Measurements from ENCODE around the gene SCYGR8.
"Not testable (repeated sequence)": the region's sequence is repeated elsewhere in the genome, so short reads cannot be mapped to it uniquely, and the experiment has no call there.

DNA sequence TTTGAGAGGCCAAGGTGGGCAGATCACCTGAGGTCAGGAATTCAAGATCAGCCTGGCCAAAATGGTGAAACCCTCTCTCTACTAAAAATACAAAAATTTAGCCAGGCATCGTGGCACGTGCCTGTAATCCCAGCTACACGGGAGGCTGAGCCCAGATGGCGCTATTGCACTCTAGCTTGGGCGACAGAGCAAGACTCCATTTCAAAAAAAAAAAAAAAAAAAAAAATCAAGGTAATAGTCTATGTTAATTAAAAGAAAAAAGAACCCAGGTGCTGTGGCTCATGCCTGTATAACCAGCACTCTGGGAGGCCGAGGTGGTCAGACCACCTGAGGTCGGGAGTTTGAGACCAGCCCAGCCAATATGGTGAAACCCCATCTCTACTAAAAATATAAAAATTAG lies 5.0 kb upstream of the SCYGR8 start:
- not testable (repeated sequence) for TF ChIP-seq YY1 (IDR thresholded peaks at IDR 0.05; ENCODE audit: insufficient read depth, insufficient read length); ZNF274 (IDR thresholded peaks at IDR 0.05; ENCODE audit: low read depth, low read length); SUZ12 (IDR thresholded peaks at IDR 0.05; ENCODE audit: extremely low read depth, insufficient read depth, insufficient read length)

Measured in NT2/D1 (cell line).